Activated T-cell treated with anti-CD3 and anti-CD28 coated beads, Interleukin-2, amount 50 U/mL, for 72 hours (primary cell): ENCODE measurements around the gene PLCB3. TPM values are rescaled to one million over a fixed set of nuclear protein-coding genes. Genes with fewer than 3 reads are reported as not detected.

Experiments
- total RNA-seq, 2 donors: library from RNA; stranded (reverse); gene quantifications; one replicate each; pipeline ENCODE4 v1.2.3, GENCODE V29; 2022

The PLCB3 gene
- total RNA-seq, 2 donors from 2014 or later = 9.1 to 10.5 TPM

Other genes with a start within 250 kb of the PLCB3 start
- gene FLRT1, start 215.6 kb upstream of the PLCB3 start, total RNA-seq = 1 to 10 TPM in 1 of 2 donors, under 1 TPM in 1; 0.19 to 1.4 TPM
- gene MACROD1, start 85.4 kb upstream of the PLCB3 start, total RNA-seq = 10 to 100 TPM; 17.4 to 18.4 TPM
- gene STIP1, start 65.4 kb upstream of the PLCB3 start, total RNA-seq = 100 to 1,000 TPM; 246 to 256 TPM
- gene FERMT3, start 44.8 kb upstream of the PLCB3 start, total RNA-seq = 100 to 1,000 TPM; 158 to 164 TPM
- 10 to 100 TPM; 19.7 to 25.5 TPM for gene TRPT1, start 25.3 kb upstream of the PLCB3 start, total RNA-seq
- gene NUDT22, start 25.3 kb upstream of the PLCB3 start, total RNA-seq = 10 to 100 TPM; 78.6 to 92.9 TPM
- 10 to 100 TPM; 42.2 to 54.1 TPM for gene DNAJC4, start 21.0 kb upstream of the PLCB3 start, total RNA-seq
- 10 to 100 TPM; 65.4 to 67.3 TPM for gene VEGFB, start 16.9 kb upstream of the PLCB3 start, total RNA-seq
- gene FKBP2, start 10.4 kb upstream of the PLCB3 start, total RNA-seq = 10 to 100 TPM; 34.2 to 41.5 TPM
- gene PPP1R14B, start 4.6 kb upstream of the PLCB3 start, total RNA-seq = 100 to 1,000 TPM; 121 to 149 TPM
- 10 to 100 TPM; 35.2 to 35.7 TPM for gene BAD, start 33.1 kb downstream of the PLCB3 start, total RNA-seq
- gene GPR137, start 34.3 kb downstream of the PLCB3 start, total RNA-seq = 10 to 100 TPM; 57.1 to 67.4 TPM
- under 1 TPM in 1 of 2 donors, not detected in 1; 0.35 TPM for gene KCNK4, start 39.8 kb downstream of the PLCB3 start, total RNA-seq
- 1 to 10 TPM in 1 of 2 donors, under 1 TPM in 1; 0.53 to 1.1 TPM for gene CATSPERZ, start 48.8 kb downstream of the PLCB3 start, total RNA-seq
- gene ESRRA, start 54.0 kb downstream of the PLCB3 start, total RNA-seq = 10 to 100 TPM; 40.5 to 42.4 TPM
- 100 to 1,000 TPM; 145 to 154 TPM for gene TRMT112, start 66.0 kb downstream of the PLCB3 start, total RNA-seq
- 100 to 1,000 TPM; 134 to 138 TPM for gene PRDX5, start 66.6 kb downstream of the PLCB3 start, total RNA-seq
- 100 to 1,000 TPM; 119 to 126 TPM for gene CCDC88B, start 88.7 kb downstream of the PLCB3 start, total RNA-seq
- gene RPS6KA4, start 107.6 kb downstream of the PLCB3 start, total RNA-seq = 10 to 100 TPM; 16.6 to 18.4 TPM